ENCODE results near the gene OTUD5.

Gene OTUD5

DNA sequence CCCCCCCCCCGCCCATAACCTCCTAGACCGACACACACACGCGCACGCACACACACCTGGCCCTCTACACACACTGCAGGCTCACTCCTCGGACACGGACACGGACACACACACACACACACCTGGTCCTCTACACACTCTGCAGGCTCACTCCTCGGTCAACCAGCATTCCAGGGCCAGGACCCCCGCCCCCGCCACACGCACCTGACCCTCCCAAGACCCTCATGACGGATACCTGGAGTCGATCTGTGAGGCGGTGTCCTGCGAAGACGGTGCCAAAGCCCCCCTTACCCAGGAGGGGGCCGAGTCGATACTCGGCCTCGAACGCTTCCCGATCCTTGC is 39.1 kb downstream of the OTUD5 start:
- no peaks in the 10 kb centered on the region for H3K27me3 ChIP-seq (replicated peaks; ENCODE audit: insufficient read depth, low read length)
- H3K9me3 ChIP-seq (replicated peaks; ENCODE audit: insufficient read depth, low read length) = no peaks in the 10 kb centered on the region
- peaks cover 69% of the 10 kb centered on the region for H3F3A ChIP-seq (ENCODE audit: insufficient read depth, low read length)
- H4K20me1 ChIP-seq (ENCODE audit: insufficient read depth, low read length) = peaks cover 34% of the 10 kb centered on the region; the same call in 1 of the 2 replicates
- H3K27ac ChIP-seq (ENCODE audit: low read length) = peak overlapping the region; percentile 98
- H3K9me2 ChIP-seq (replicated peaks; ENCODE audit: insufficient read depth, low read length) = no peaks in the 10 kb centered on the region
- peaks cover 20% of the 10 kb centered on the region for H3K4me1 ChIP-seq (ENCODE audit: low read length)
- H3K79me2 ChIP-seq (ENCODE audit: low read length) = peaks cover 91% of the 10 kb centered on the region
- H2AFZ ChIP-seq (ENCODE audit: low read length) = no peak overlapping the region
- TF ChIP-seq EZH2 (optimal IDR thresholded peaks at IDR 0.05; ENCODE audit: low read depth, low read length) (no peak), EZH2phosphoT487 (IDR thresholded peaks at IDR 0.05; ENCODE audit: low read length) (no peak)
- TF ChIP-seq, protein P1, sequence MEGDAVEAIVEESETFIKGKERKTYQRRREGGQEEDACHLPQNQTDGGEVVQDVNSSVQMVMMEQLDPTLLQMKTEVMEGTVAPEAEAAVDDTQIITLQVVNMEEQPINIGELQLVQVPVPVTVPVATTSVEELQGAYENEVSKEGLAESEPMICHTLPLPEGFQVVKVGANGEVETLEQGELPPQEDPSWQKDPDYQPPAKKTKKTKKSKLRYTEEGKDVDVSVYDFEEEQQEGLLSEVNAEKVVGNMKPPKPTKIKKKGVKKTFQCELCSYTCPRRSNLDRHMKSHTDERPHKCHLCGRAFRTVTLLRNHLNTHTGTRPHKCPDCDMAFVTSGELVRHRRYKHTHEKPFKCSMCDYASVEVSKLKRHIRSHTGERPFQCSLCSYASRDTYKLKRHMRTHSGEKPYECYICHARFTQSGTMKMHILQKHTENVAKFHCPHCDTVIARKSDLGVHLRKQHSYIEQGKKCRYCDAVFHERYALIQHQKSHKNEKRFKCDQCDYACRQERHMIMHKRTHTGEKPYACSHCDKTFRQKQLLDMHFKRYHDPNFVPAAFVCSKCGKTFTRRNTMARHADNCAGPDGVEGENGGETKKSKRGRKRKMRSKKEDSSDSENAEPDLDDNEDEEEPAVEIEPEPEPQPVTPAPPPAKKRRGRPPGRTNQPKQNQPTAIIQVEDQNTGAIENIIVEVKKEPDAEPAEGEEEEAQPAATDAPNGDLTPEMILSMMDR (IDR thresholded peaks at IDR 0.05; ENCODE audit: low read length) = no peak
- H3K4me2 ChIP-seq (ENCODE audit: low read depth, low read length) = peak overlapping the region; percentile 20; the same call in 1 of the 2 replicates
- DNase-seq = no peak
- H3K4me3 ChIP-seq (ENCODE audit: low read length) = peak overlapping the region; percentile 97
- peaks cover 25% of the 10 kb centered on the region for H3K36me3 ChIP-seq (replicated peaks; ENCODE audit: insufficient read depth, low read length)
- peak overlapping the region; percentile 99 for H3K9ac ChIP-seq (ENCODE audit: low read length)

DNA sequence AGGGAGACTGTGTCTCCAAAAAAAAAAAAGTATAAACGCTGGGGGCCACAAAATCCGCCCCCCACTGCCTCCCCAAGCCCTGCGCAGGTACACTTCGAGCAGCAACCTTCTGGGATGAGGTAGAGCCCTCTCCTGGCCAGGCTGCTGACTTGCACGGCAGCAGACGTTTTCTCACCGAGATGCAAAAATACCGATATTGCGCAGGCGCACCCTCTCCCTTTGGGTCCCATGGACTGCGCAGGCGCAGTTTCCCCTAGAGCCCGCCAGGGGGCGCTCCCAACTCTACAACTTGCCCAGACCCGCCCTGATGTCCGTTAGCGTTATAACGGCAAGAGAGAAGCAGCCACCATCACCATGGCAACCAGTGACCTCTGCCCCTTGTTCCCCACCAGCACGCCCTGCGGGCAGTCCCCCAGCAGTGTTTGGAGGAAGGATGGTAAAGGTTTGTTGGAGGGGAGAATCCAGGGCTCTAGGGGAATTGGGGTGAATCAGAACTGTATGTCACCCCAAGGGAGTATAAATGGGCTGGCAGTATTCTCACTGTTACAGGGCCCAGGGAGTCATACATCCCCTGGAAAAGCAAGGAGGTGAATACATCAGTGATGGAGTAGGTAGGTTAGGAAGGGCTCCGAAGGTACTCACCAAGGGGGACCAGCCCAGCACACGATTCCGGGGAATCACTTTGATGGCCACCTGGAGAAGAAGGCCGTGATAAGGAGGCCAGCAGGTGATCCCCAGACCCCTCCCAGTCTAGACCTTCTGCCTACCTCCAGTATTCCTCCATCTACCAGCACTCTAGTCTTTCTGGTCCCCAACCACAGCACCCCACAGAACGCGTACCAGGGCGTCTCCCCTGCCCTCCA is 40.0 kb downstream of the OTUD5 start:
- H4K20me1 ChIP-seq (ENCODE audit: insufficient read depth, low read length) = peaks cover 34% of the 10 kb centered on the region; the same call in 1 of the 2 replicates
- no peaks in the 10 kb centered on the region for H3K9me2 ChIP-seq (replicated peaks; ENCODE audit: insufficient read depth, low read length)
- no peaks in the 10 kb centered on the region for H3K9me3 ChIP-seq (replicated peaks; ENCODE audit: insufficient read depth, low read length)
- peaks cover 20% of the 10 kb centered on the region for H3K4me1 ChIP-seq (ENCODE audit: low read length)
- H3K27ac ChIP-seq (ENCODE audit: low read length) = peak overlapping the region; percentile 98
- H3K27me3 ChIP-seq (replicated peaks; ENCODE audit: insufficient read depth, low read length) = no peaks in the 10 kb centered on the region
- peak; percentile 86 for DNase-seq
- peaks cover 25% of the 10 kb centered on the region for H3K36me3 ChIP-seq (replicated peaks; ENCODE audit: insufficient read depth, low read length)
- peaks cover 84% of the 10 kb centered on the region for H3K79me2 ChIP-seq (ENCODE audit: low read length)
- peak overlapping the region; percentile 97 for H3K4me3 ChIP-seq (ENCODE audit: low read length)
- peaks cover 78% of the 10 kb centered on the region for H3F3A ChIP-seq (ENCODE audit: insufficient read depth, low read length)
- H3K4me2 ChIP-seq (ENCODE audit: low read depth, low read length) = peak overlapping the region; percentile 83
- peak overlapping the region; percentile 99 for H3K9ac ChIP-seq (ENCODE audit: low read length)
- no peak overlapping the region for H2AFZ ChIP-seq (ENCODE audit: low read length)
- TF ChIP-seq, protein P1 (IDR thresholded peaks at IDR 0.05; ENCODE audit: low read length) = peak; percentile 85
- no peak for TF ChIP-seq EZH2phosphoT487 (IDR thresholded peaks at IDR 0.05; ENCODE audit: low read length)

DNA sequence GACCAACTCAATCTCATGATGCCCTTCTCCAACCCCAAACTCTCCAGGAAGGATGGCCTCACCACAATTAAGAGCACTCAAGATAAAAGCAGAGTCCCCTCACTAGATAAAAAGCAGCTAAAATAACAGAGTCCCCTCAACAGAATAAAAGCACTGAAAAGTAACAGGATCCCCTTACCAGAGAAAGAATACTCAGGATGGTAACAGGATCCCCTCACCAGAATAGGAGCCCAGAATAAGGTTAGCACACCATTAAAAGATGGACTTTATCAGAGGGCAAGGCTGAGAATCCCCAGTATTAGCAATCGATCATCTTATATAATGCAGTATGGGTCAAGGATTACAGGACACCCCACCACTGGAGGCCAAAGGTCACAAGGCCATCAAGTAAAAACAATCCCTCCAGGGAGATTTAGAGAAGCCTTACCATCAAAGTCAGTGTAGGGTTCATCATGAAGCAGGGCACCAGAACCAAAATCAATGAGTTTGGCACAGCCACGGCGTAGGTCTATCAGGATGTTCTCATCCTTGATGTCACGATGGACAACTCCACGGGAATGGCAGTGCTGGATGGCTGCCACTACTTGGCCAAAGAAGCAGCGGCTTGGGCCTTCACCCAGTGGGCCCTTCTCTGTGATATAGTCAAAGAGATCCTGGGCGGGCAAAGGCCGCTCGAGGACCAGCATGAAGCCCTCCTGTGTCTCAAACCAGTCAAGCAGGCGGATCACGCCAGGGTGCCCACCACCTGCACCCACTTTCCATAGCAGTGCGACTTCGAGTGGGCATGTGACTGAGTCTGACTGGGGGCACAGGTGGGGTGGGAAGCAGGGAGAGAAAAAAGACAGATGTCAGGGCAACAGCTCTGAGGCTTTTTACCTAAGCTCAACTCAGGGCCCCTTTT is 42.6 kb downstream of the OTUD5 start:
- H3K9me3 ChIP-seq (replicated peaks; ENCODE audit: insufficient read depth, low read length) = no peaks in the 10 kb centered on the region
- no peaks in the 10 kb centered on the region for H3K9me2 ChIP-seq (replicated peaks; ENCODE audit: insufficient read depth, low read length)
- peak overlapping the region; percentile 83 for H3K4me2 ChIP-seq (ENCODE audit: low read depth, low read length)
- 0 out of 2 replicates have a peak, but pooled peaks cover 3% of the 10 kb centered on the region for H3K4me1 ChIP-seq (ENCODE audit: low read length)
- peak overlapping the region; percentile 98 for H3K27ac ChIP-seq (ENCODE audit: low read length)
- H3K79me2 ChIP-seq (ENCODE audit: low read length) = peaks cover 62% of the 10 kb centered on the region
- peaks cover 25% of the 10 kb centered on the region for H3K36me3 ChIP-seq (replicated peaks; ENCODE audit: insufficient read depth, low read length)
- peaks cover 74% of the 10 kb centered on the region for H3F3A ChIP-seq (ENCODE audit: insufficient read depth, low read length)
- peak overlapping the region; percentile 97 for H3K4me3 ChIP-seq (ENCODE audit: low read length)
- TF ChIP-seq, protein P1 (IDR thresholded peaks at IDR 0.05; ENCODE audit: low read length) = no peak
- no peak for TF ChIP-seq EZH2 (optimal IDR thresholded peaks at IDR 0.05; ENCODE audit: low read depth, low read length)
- no peak for TF ChIP-seq EZH2phosphoT487 (IDR thresholded peaks at IDR 0.05; ENCODE audit: low read length)
- no peaks in the 10 kb centered on the region for H3K27me3 ChIP-seq (replicated peaks; ENCODE audit: insufficient read depth, low read length)
- H3K9ac ChIP-seq (ENCODE audit: low read length) = peak overlapping the region; percentile 99
- DNase-seq = no peak
- H2AFZ ChIP-seq (ENCODE audit: low read length) = no peak overlapping the region
- peaks cover 34% of the 10 kb centered on the region; the same call in 1 of the 2 replicates for H4K20me1 ChIP-seq (ENCODE audit: insufficient read depth, low read length)

Measured in MM.1S (cell line).